Pancreas (tissue), 10 donors: ENCODE data around the gene FAM98C. TPM values are rescaled to one million over a fixed set of nuclear protein-coding genes. Genes with fewer than 3 reads are reported as not detected.

ENCODE experiments used
- ATAC-seq, 4 donors: fragments of 200-7000 bp; cut with Tn5 transposase; one replicate each; pipeline versions ENCODE4 v1.8.0 to v1.9.1; 2020; ENCODE audit warnings: mild to moderate bottlenecking in 4 of 4, moderate library complexity in 4 of 4
- DNase-seq, 6 donors: peaks; one replicate each; pipeline ENCODE4 v3.0.0-alpha.2; 2020
- FAIRE-seq: peaks from 2 replicates; lab custom pipeline; 2012; peaks lifted over from hg19 to GRCh38; lab: Jason Lieb, UNC
- H3K27ac ChIP-seq, 4 donors: fragments of 200-600 bp; sonication (generic); 1 replicate in 3 of 4; 2 replicates in 1 of 4; pipeline versions ENCODE4 v1.5.0 to v1.8.0; 2020
- H3K27me3 ChIP-seq, 4 donors: fragments of 200-600 bp; one replicate each; pipeline ENCODE4 v1.8.0; 2021
- H3K36me3 ChIP-seq, 3 donors: fragments of 200-600 bp; sonication (generic) in 1 of 3; one replicate each; pipeline versions ENCODE4 v1.5.0 to v1.8.0; 2020 to 2021
- H3K4me1 ChIP-seq, 3 donors: fragments of 200-600 bp; one replicate each; pipeline ENCODE4 v1.8.0; 2021
- H3K4me3 ChIP-seq, 4 donors: fragments of 200-600 bp; sonication (generic) in 2 of 4; one replicate each; pipeline versions ENCODE4 v1.5.0 to v1.8.0; 2020 to 2021
- H3K9me3 ChIP-seq, 4 donors: fragments of 200-600 bp; one replicate each; pipeline ENCODE4 v1.8.0; 2021
- WGBS, 2 donors: extraction: QIAGEN DNeasy Blood & Tissue Kit; methylation state at CpG; one replicate each; pipeline ENCODE4 v1.1.7; 2013; 5-methylcytosine and 5-hydroxymethylcytosine counted together
- intact Hi-C, 3 donors: fragments of 100-400 bp; cut with DNase I; formaldehyde crosslinking; loops; one replicate each; pipeline versions ENCODE4 v1.11.1 to v1.14.2; 2022
- polyA plus RNA-seq, 2 donors: library from polyadenylated mRNA; stranded (reverse); fragments of 200-250 nt; gene quantifications; one replicate each; pipeline ENCODE4 v1.2.3, GENCODE V29; 2013
- total RNA-seq, 6 donors: library from RNA; stranded (reverse); fragmentation: NEBNext Ultra II Directional in 4 of 6; extraction: Animal tissue kit (Norgen Biotek cat#: 25700) in 4 of 6; gene quantifications; one replicate each; pipeline versions ENCODE4 v1.2.1 to v1.2.4, GENCODE V29; 2021 to 2023
- TF ChIP-seq, protein P1 (sequence below), 4 donors: fragments of 200-600 bp; sonication (generic) in 3 of 4; IDR thresholded peaks; one replicate each; pipeline versions ENCODE4 v1.5.0 to v1.8.0; 2021; ENCODE audit warnings: antibody characterized with exemption in 4 of 4
- donor health status: healthy with polysubstance abuse.
- donor health status: DM: no; HTN: no; CAD: no; lungs with moderate emphysema.
- donor health status: DM: no; HTN: no; CAD: no.
- donor health status: control.
- donor health status: control.
- donor health status: Bipolar disorder and iron deficiency.
- donor health status: DM: yes; HTN: yes; CAD: no.
- donor health status: DM: no; HTN: no; CAD: no.
- donor health status: DM: no; HTN: no; CAD: no.
- donor health status: DM: yes; HTN: yes; CAD: no.

The FAM98C gene
- total and polyA plus RNA-seq, 8 donors: 11.3 to 26.7 (median 16.1) TPM

DNA sequence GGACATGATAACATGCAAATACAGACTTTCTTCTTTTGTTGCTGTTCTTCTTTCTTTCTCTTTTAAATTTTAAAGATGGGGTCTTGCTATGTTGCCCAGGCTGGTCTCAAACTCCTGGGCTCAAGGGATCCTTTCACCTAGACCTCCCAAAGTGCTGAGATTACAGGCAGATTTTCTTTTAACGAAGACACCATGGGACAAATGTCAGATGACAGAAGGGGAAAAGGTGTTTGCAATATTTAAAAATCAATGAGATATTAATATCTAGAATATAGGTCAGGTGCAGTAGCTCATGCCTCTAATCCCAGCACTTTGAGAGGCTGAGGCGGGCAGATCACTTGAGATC lies 26.9 kb downstream of the FAM98C start:
- H3K27ac ChIP-seq: no peak overlapping the region
- no peaks in the 10 kb centered on the region for H3K36me3 ChIP-seq
- DNase-seq (no peak), ATAC-seq (no peak), FAIRE-seq (no peak)
- H3K9me3 ChIP-seq: no peaks in the 10 kb centered on the region
- TF ChIP-seq, protein P1, sequence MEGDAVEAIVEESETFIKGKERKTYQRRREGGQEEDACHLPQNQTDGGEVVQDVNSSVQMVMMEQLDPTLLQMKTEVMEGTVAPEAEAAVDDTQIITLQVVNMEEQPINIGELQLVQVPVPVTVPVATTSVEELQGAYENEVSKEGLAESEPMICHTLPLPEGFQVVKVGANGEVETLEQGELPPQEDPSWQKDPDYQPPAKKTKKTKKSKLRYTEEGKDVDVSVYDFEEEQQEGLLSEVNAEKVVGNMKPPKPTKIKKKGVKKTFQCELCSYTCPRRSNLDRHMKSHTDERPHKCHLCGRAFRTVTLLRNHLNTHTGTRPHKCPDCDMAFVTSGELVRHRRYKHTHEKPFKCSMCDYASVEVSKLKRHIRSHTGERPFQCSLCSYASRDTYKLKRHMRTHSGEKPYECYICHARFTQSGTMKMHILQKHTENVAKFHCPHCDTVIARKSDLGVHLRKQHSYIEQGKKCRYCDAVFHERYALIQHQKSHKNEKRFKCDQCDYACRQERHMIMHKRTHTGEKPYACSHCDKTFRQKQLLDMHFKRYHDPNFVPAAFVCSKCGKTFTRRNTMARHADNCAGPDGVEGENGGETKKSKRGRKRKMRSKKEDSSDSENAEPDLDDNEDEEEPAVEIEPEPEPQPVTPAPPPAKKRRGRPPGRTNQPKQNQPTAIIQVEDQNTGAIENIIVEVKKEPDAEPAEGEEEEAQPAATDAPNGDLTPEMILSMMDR (IDR thresholded peaks at IDR 0.05): no peak
- H3K4me3 ChIP-seq: no peak overlapping the region
- 56 to 58% methylated on average over 2 of the region's 2 CpGs for WGBS, 2 donors
- intact Hi-C loops: no loop called here
- H3K4me1 ChIP-seq: no peaks in the 10 kb centered on the region
- no peaks in the 10 kb centered on the region for H3K27me3 ChIP-seq

DNA sequence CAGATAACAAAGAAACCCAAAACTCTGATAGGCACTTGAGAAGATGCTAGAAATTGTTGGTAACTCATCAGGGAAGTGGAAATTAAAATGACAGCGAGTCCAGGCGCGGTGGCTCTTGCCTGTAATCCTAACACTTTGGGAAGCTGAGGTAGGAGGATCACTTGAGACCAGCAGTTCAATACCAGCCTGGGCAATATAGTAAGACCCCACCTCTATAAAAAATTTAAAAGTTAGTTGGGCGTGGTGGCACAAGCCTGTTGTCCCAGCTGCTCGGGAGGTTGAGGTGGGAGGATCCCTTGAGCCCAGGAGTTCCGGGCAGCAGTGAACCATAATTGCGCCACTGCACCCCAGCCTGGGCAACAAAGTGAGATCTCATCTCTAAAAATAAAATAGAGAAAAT lies 28.0 kb downstream of the FAM98C start:
- no peaks in the 10 kb centered on the region for H3K36me3 ChIP-seq
- H3K27me3 ChIP-seq: no peaks in the 10 kb centered on the region
- ATAC-seq: no peak
- no peak overlapping the region for H3K4me3 ChIP-seq
- WGBS, 2 donors: 71 to 72% methylated on average over 7 of the region's 7 CpGs
- TF ChIP-seq, protein P1 (IDR thresholded peaks at IDR 0.05): no peak
- intact Hi-C loops: no loop called here
- H3K4me1 ChIP-seq: no peaks in the 10 kb centered on the region
- H3K9me3 ChIP-seq: no peaks in the 10 kb centered on the region
- H3K27ac ChIP-seq: no peak overlapping the region
- FAIRE-seq: no peak
- DNase-seq: no peak

- TF ChIP-seq, protein P1 (IDR thresholded peaks at IDR 0.05): no peak
- Histone ChIP-seq H3K4me3 (no peak within 1 kb of the TSS), H3K27ac (no peak within 1 kb of the TSS), H3K4me1 (no peaks in the 10 kb centered on the region), H3K27me3 (no peaks in the 10 kb centered on the region), H3K36me3 (no peaks in the 10 kb centered on the region), H3K9me3 (no peaks in the 10 kb centered on the region)
- 15 to 17% methylated on average over 20 of the region's 20 CpGs for WGBS, 2 donors
- FAIRE-seq: no peak
- intact Hi-C loops: no loop called here
- ATAC-seq: peak in 3 of 4 donors; percentile 64 to 88 (median 69)
- peak in 2 of 6 donors; percentile 24 to 41 for DNase-seq
Observed at GRCh38 chr19:38433268-38433733, 30.4 kb downstream of the FAM98C start, which contains the start of gene RYR1. RYR1 (plus strand) TSS chr19:38433691; CDS start chr19:38433830, 139 bp downstream.

- intact Hi-C loops: no loop called here
- Histone ChIP-seq H3K4me1 (no peaks in the 10 kb centered on the region), H3K9me3 (no peaks in the 10 kb centered on the region), H3K4me3 (no peak overlapping the region), H3K27ac (no peak overlapping the region), H3K27me3 (no peaks in the 10 kb centered on the region), H3K36me3 (no peaks in the 10 kb centered on the region)
- 13 to 14% methylated on average over 13 of the region's 13 CpGs for WGBS, 2 donors
- DNase-seq (peak in 1 of 6 donors; percentile 34), ATAC-seq (peak in 2 of 4 donors; percentile 34 to 51), FAIRE-seq (no peak)
- TF ChIP-seq, protein P1 (IDR thresholded peaks at IDR 0.05): no peak
Observed at GRCh38 chr19:38434549-38435051, 31.7 kb downstream of the FAM98C start.

- no peak overlapping the region for H3K4me3 ChIP-seq
- FAIRE-seq (no peak), ATAC-seq (no peak), DNase-seq (no peak)
- intact Hi-C loops: no loop called here
- no peak overlapping the region for H3K27ac ChIP-seq
- H3K36me3 ChIP-seq: no peaks in the 10 kb centered on the region
- WGBS, 2 donors: 78 to 81% methylated on average over 6 of the region's 6 CpGs
- H3K9me3 ChIP-seq: no peaks in the 10 kb centered on the region
- no peaks in the 10 kb centered on the region for H3K27me3 ChIP-seq
- TF ChIP-seq, protein P1 (IDR thresholded peaks at IDR 0.05): no peak
- H3K4me1 ChIP-seq: no peaks in the 10 kb centered on the region
Observed at GRCh38 chr19:38437295-38437694, 34.4 kb downstream of the FAM98C start.
